Measurements from ENCODE around the gene GRB2.

GRCh38 chr17:75349589-75349988 lies 55.9 kb downstream of the GRB2 start:
- TF ChIP-seq CTCF (IDR thresholded peaks at IDR 0.05): no peak
- no peak for TF ChIP-seq REST (IDR thresholded peaks at IDR 0.05; ENCODE audit: insufficient read depth in 1 of 2, low read depth in 2 of 2, low read length in 1 of 2)

All from Panc1 (cell line).